Cardiac fibroblast (primary cell): ENCODE data around the gene PTPRG.
"Not testable (repeated sequence)": the region's sequence is repeated elsewhere in the genome, so short reads cannot be mapped to it uniquely, and the experiment has no call there.

Experiments used
- DNase-seq, 2 donors: peaks; one replicate each; pipeline versions ENCODE4 v3.0.0 to v3.0.0-alpha.2; 2010; ENCODE audit warnings: low read depth in 2 of 2
- H3K4me3 ChIP-seq, 2 donors: replicated peaks in 1 of 2; 1 replicate in 1 of 2; 2 replicates in 1 of 2; pipeline ENCODE4 v1.5.1; 2011; ENCODE audit warnings: low read depth in 2 of 2, low read length in 2 of 2, mild to moderate bottlenecking in 2 of 2, moderate library complexity in 1 of 2
- CTCF ChIP-seq: IDR thresholded peaks from one replicate; pipeline ENCODE4 v1.5.1; 2011; ENCODE audit warnings: low read depth, mild to moderate bottlenecking, low read length, inconsistent platforms

PTPRG gene

DNA sequence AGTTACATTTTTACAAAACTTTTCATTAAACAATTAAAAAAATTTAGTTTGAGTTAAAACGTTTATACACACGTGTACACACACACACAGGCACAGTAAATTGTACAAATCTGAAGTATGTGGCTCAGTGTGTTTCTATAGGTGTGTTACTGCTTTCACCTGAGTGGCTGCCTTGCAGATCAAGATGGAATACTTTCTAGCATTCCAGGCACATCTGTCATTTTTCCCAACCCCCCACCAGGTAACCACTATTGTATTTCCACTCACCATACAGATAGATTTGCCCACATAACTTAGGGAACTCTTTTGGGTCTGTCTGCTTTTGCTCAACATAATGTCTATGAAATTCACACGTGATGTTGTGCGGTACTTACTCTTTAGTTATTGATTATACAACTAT lies 141.1 kb downstream of the PTPRG start:
- no peak overlapping the region for H3K4me3 ChIP-seq
- DNase-seq: no peak
- no peak for TF ChIP-seq CTCF

DNA sequence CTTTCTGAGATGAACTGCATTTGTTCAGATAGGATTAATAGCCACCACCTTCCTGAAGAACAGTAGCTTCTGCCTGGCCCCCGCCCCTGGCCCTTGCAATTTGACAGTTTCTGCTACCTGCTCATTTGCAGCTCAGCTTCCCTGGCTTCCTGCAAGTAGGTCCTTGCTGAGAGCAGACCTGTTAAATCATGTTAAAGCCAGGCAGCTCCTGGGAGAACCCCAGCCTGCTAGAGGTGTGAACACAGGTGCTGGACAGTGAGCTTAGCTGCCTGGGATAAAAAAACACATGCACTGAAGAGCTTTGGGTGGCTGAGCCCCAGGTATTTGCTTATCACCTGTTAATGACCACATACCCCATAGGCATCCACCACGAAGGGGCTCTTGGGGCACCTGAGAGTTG lies 143.4 kb downstream of the PTPRG start:
- no peak for DNase-seq
- H3K4me3 ChIP-seq: no peak overlapping the region
- no peak for TF ChIP-seq CTCF

GRCh38 chr3:61707492-61707891 lies 146.1 kb downstream of the PTPRG start:
- no peak for DNase-seq
- TF ChIP-seq CTCF: no peak
- H3K4me3 ChIP-seq: no peak overlapping the region

GRCh38 chr3:61710920-61711319 lies 149.5 kb downstream of the PTPRG start:
- H3K4me3 ChIP-seq, DNase-seq: not testable (repeated sequence)

- H3K4me3 ChIP-seq: no peak overlapping the region
- no peak for DNase-seq
- no peak for TF ChIP-seq CTCF
These were observed 152.9 kb downstream of the PTPRG start for GRCh38 chr3:61714225-61714624.

DNA sequence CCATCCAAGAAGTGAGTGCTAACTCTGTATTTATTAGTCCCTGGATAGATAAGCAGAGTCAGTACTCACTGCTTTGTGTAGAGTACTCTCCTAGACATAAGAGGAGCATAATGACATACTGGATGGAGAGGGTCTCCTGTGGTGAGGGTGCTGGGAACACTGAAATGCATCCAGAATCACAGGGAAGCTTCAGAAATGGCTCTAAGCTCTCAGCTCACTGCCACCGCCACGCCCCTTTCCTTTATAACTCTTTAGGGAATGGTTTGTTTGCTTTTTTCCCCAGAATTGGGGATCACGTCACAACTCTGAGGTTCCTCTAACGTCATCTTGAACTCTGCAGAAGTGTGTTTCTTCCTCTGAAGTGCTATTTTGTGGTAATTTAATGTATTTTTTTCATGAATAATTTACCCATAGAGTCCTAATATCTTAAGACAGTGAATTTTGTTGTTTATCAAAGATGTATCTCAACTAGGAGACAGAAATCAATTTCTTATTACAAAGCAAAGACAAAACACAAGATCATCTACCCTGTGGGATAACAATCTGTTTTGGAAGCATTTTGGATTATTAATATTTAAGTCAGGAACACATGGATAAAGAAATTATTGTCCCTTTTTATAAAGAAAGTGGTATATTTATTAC lies 154.6 kb downstream of the PTPRG start:
- TF ChIP-seq CTCF: no peak
- H3K4me3 ChIP-seq: no peak overlapping the region
- no peak for DNase-seq

GRCh38 chr3:61716693-61717092 lies 155.3 kb downstream of the PTPRG start:
- H3K4me3 ChIP-seq, DNase-seq: not testable (repeated sequence)

DNA sequence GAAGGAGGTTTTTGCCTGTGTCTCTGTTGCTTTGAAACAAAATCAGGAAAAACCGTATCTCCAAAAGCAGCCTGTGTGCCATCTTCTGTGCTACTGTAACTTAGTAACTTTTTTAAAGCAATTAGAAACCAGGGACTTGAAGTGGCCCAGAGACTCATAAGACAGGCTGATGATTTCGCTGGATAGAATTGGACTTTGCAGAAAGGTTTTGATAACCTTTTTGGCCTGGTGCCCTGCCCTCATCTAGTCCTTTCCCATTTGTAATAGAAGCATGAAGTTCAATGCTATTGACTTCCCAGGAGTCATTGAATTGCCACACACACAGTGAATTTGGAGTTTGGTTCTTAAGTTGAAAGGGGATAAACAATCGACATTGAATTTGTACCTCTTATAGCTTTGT lies 157.2 kb downstream of the PTPRG start:
- no peak for TF ChIP-seq CTCF

More for the DNA sequence above, 157.2 kb downstream of the PTPRG start:
- no peak for DNase-seq
- no peak overlapping the region for H3K4me3 ChIP-seq
